ACHN (cell line): Measurements from ENCODE around the gene SPOCK1.

Source experiments
- DNase-seq: peaks from one replicate; pipeline ENCODE4 v3.0.0-alpha.2; 2015
- in situ Hi-C: cut with HindIII; loops from 2 replicates; pipeline ENCODE4 v1.10.0; 2017; ENCODE audit warnings: low sequenced_read_pairs, low pct_ligation_motif_present, low pct_unique_long_range_greater_than_20kb

SPOCK1 gene

DNA sequence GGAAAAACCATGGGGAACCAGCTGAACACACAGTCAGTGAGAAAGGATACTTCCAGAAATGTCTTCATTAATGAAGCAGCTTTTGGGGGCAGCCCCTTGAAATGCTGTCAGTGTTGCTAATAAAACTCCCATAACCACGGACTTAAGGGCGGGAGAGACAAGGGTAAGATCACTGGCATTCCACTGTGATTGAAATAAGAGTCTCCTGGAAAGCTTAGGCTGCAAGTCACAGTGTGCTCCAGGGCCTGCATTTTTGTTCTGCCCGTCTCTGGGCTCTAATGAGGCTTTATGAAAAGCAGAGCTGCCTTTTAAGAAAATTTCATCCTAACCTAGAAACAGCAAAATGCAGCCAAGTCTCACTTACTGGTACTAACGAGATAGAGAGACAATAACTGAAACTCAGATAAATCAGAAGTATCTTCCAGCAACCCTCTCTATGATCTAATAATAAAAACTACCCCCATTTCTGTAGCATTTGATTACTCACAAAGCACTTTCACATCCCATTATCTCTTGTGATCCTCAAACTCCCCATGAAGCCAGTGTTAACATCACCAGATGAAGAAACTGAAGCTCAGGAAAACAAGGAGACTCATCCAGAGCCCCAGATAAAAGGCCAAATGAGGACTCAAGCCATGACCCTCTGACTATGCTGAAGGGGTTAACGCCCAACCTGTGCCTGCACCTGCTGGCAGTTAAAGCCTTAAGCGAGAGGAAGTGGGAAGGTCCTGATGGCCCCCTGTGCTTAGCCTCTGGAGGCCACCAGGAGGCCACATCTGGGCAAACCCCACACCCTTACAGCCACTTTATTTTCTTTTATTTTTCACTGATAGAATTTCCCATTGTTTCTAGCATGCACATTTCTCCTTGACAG lies 37.5 kb downstream of the SPOCK1 start:
- DNase-seq = no peak
- in situ Hi-C loops = no loop called here

DNA sequence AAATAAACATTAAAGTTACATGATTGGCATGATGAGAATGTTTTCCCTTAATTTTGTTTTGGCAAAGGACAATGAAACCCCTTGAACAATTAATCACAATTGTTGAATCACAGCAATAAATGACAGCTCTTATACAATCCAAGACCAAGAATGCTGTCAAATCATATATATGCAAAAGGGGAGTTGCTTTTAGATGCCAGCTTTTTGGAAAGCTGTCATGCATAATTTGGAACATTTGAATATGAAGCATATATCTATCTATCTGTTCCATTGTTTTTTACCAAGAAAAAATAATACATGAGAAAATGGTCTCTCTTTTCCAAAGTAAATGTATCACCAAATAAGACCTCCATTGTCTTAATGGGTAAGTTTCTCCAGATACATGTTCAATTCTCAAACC lies 44.5 kb downstream of the SPOCK1 start:
- DNase-seq = no peak
- in situ Hi-C loops = no loop called here

DNA sequence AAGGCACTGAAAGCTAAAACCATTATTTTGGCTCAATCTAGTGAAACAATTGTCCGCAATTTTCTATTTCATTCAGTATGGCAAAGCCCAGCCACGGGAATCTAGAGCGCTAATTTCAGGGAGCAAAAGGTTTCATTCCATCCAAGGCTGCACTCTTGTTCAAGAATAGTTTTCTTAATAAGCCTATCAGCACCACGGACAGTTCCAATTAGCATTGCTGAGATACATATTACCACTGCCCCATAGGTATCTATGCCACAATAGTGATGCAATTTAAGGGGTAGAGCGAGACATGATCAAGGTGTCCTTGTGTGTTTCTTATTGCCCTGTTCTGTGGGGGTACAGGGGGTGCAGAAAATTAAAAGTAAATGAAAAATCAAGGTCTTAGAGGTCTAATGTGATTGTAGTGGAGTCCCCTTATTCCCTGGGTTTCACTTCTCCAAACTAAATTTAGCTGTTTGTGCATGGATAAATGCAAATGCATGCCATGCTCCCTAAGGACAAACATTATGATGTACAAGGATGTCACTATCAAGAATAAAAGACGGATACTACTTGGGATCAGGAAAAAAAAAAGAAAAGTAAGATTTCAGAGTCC lies 45.5 kb downstream of the SPOCK1 start:
- peak; percentile 62 for DNase-seq
- in situ Hi-C loops = no loop called here

DNA sequence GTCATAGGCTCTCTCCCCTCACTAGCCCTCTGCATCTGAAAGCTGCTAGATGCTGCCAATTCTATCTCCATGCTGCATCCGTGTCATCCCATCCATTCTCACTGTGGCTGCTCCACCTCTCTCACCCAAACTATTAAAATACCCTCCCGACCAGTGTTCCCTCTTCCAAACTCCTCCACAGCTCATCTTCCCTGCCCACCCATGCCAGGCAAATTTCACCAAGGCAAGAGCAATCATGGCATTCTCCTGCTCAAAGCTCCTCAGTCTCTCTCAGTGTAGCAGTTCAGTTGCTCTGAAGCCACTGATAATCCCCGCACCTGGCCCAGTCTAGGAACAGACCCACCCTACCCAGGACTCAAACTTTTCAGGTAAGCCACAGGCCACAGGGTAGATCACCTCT lies 48.4 kb downstream of the SPOCK1 start:
- no peak for DNase-seq
- in situ Hi-C loops = no loop called here

- no peak for DNase-seq
- in situ Hi-C loops = no loop called here
These were observed 50.3 kb downstream of the SPOCK1 start for GRCh38 chr5:137448868-137449267.

DNA sequence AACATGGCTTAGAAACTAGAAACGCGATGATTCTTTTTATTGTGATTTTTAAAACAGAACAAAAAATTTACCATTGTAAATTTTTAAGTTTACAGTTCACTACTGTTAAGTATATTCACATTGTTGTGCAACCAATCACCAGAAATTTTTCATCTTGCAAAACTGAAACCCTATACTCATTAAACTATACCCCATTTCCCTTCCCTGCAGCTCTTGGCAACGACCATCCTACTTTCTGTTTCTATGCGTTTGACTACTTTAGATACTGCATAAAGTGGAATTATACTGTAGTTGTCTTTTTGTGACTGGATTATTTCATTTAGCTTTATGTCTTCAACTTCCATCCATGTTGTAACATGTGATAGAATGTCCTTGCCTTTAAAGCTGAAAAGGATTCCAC lies 52.5 kb downstream of the SPOCK1 start:
- in situ Hi-C loops = no loop called here
- DNase-seq = no peak

- no peak for DNase-seq
These were observed 53.0 kb downstream of the SPOCK1 start for GRCh38 chr5:137446151-137446550.

DNA sequence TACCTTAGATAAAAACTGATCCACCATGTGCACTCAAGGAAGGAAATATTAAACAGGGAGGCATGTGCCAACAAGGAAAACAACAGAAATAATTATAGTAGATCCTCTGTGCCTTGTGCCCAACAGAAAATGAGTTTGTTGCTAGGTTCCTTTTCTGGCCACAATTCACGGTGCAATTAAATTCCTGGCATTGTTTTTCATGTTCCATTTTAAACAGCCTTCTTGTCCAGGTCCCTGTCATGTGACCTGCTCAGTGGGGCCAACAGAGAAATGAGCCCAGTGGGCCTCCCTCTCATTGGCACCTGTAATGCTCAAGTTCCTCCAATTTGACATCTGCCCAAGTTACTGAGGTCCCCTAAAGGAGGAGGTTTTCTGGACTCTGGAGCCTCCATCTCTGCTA lies 56.5 kb downstream of the SPOCK1 start:
- in situ Hi-C loops = no loop called here
- no peak for DNase-seq

More at GRCh38 chr5:137446151-137446550, 53.0 kb downstream of the SPOCK1 start:
- in situ Hi-C loops = no loop called here

DNA sequence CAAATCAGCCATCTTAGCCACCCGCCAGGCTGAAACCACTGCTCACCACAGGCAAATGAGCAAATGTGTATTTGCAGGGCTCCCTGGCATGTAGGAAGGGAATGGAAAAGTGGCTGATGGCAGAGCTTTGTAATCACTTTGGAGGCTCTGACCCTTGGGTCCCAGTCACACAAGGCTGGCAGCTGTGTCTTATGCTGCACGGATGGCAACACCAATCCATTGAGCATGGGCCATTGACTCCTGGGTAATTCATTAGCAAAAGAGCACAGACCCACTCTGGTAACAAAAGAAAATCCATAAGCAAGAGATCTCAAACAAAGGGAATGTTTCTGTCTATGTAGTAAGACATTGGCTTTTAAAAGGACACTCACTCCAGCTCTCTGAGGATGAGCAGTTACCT lies 57.6 kb downstream of the SPOCK1 start:
- DNase-seq = no peak
- in situ Hi-C loops = no loop called here

- in situ Hi-C loops = no loop called here
- DNase-seq = no peak
These were observed 58.3 kb downstream of the SPOCK1 start for GRCh38 chr5:137440795-137441194.

DNA sequence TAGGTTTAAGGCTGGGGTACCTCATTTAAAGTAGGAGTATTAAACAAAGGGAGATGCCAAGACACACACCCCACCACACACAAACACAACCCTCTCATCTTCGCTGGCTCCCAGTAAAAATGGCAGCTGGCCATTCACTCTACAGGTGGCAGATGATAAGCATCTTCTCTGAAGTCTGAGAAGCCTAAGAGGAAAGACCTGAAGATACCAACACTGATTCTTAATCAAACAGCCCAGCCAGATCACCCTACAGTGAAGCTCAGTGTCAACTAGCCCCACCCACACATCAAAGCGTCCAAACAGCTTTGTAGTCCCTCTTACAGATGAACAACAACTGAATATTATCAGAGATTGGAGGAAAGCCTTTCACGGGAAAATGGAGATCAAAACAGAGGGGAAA lies 59.5 kb downstream of the SPOCK1 start:
- in situ Hi-C loops = no loop called here
- DNase-seq = no peak

GRCh38 chr5:137438932-137439331 lies 60.2 kb downstream of the SPOCK1 start:
- in situ Hi-C loops = no loop called here
- DNase-seq = no peak

GRCh38 chr5:137437774-137438173 lies 61.4 kb downstream of the SPOCK1 start:
- in situ Hi-C loops = no loop called here
- DNase-seq = no peak

- no peak for DNase-seq
- in situ Hi-C loops = no loop called here
These were observed 65.6 kb downstream of the SPOCK1 start for GRCh38 chr5:137433539-137433938.

GRCh38 chr5:137432376-137432775 lies 66.8 kb downstream of the SPOCK1 start:
- in situ Hi-C loops = no loop called here
- no peak for DNase-seq

DNA sequence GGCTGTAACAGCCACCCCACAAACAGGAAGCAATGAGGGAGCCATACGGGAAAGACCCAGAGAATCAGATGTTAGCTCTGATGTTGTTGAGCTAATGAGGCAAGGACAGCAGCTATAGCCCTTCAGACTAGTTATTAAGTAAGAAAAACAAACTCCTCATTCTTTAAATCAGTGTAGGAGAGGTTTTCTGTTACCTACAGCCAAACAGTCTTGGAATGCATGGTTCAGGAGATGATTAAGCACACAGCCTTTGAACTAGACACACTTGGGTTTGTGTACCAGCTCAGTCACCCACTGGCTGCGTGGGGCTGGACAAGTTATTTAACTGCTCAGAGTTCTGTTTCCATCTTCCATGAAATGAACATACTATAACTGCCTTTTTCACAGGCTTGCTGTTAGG lies 68.1 kb downstream of the SPOCK1 start:
- in situ Hi-C loops = no loop called here
- DNase-seq = no peak

GRCh38 chr5:137415231-137415681 lies 83.9 kb downstream of the SPOCK1 start:
- in situ Hi-C loops = no loop called here
- peak; percentile 77 for DNase-seq

DNA sequence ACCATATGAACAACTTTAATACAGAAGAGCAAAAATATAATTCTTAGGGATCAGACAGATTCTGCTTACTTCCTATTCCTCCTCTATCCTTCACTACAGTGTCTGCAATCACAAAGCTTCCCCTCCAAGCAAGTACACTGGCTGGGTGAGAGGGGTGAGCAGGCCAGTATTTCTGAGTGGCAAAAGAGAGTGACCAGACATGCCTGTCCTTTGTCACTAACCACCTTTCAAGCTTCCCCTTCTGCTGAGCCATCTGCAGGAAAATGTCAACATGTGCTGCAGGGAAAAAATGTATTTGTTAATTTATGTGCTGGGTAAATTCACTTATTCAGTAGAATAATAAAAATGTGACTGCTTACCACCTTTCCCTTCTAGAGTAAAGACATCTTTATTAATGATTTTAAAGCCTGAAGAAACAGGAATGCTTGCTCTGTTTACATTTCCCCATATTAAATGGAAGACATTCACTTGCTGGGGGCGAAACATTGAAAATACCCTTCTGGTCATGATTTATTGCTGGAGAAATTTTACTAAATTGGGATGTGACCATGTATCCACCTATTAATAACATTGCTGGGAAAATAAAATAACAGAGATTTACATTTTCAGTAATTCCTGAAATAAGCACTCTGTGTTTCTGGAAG lies 84.9 kb downstream of the SPOCK1 start:
- DNase-seq = no peak
- in situ Hi-C loops = no loop called here

DNA sequence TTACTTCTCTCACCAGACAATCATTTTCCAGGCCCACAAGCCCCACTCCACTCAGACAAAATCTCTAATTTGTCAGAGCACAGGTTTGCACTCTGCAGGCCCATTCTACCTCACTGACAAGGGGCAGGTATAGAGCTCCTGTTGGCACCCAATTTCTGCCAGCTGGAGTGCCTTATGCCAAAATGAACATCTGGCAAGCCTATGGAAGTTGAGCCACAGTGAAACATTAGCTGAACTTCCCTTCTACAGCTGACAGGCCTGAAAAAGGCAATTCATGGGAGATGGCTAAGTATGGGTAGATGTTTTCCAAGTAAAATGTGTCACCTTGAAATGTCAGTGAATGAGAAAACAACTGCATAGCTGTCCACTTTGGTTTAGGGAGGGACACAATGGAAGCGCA lies 87.0 kb downstream of the SPOCK1 start:
- DNase-seq = no peak
- in situ Hi-C loops = no loop called here
